HG03103 (cell line): Measurements from ENCODE around the gene CUL2.
"Not testable (repeated sequence)": the region's sequence is repeated elsewhere in the genome, so short reads cannot be mapped to it uniquely, and the experiment has no call there.

Experiments
- ATAC-seq: cut with Tn5 transposase; IDR thresholded peaks from one replicate; pipeline ENCODE4 v1.9.1; 2021; ENCODE audit warnings: low read depth; ENCODE audit not compliant: unreplicated experiment

CUL2 gene

DNA sequence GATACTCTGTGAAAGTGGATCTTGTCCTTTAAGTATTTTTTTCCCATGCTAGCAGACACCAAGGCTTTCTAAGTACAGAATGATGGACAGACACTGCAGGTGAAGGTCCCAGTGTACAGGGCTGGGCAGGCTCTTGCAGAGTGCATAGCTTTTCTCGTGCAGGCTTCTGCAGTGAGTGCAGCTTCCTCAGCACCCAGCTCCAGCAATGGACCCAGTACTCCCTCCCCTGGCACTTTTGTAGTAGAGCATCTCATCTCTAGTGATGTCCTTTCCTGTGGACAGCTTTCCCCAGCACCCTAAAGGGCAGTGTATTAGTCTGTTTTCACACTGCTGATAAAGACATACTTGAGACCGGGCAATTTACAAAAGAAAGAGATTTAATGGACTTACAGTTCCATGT, 104.3 kb downstream of the CUL2 start:
- no peak for ATAC-seq

DNA sequence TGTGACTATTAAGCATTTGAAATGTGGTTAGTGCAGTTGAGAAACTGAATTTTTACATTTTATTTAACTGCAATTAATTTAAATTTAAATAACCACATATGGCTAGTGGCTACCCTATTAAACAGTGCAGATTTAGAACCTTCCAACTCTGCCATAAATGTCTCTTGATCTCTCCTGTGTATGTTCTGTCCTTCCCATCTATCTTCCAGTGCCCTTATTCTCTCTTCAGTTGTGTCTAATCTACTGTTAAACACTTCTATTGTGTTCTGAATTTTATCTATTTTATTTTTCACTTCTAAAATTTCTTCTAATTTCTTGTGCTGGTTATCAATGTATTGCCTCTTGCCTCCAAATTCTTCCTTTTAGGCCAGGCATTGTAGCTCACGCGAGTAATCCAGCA, 105.0 kb downstream of the CUL2 start:
- ATAC-seq = no peak

DNA sequence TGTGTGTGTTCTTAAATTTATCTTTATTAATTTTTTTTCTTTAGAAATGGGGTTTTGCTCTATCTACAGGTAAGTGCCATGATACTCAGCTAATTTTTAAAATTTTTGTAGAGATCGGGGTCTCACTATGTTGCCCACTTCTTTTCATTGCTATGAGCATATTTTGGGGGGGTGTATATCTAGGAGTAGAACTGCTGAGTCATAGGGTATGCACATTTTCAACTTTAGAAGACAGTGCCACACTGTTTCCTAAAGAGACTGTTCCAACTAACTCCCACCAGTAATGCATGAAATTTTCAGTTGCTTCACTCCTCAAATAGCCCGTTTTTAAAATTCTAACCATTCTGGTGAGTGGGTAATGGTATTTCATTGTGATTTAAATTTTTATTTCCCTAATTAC, 108.3 kb downstream of the CUL2 start:
- ATAC-seq = no peak

DNA sequence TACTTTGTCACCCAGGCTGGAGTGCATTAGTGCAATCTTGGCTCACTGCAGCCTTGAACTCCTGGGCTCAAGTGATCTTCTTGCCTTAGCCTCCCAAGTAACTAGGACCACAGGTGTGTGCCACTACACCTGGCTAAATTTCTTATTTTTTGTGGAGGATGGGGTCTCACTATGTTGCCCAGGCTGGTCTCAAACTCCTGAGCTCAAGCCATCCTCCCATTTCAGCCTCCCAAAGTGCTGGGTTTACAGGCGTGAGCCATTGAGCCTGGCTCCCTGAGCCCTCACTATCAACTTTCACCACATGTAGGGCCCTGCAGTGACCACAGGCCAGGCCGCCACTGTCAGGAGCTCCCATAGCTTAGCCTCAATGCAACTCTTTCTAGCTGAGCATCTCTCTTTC, 110.2 kb downstream of the CUL2 start:
- ATAC-seq = no peak

DNA sequence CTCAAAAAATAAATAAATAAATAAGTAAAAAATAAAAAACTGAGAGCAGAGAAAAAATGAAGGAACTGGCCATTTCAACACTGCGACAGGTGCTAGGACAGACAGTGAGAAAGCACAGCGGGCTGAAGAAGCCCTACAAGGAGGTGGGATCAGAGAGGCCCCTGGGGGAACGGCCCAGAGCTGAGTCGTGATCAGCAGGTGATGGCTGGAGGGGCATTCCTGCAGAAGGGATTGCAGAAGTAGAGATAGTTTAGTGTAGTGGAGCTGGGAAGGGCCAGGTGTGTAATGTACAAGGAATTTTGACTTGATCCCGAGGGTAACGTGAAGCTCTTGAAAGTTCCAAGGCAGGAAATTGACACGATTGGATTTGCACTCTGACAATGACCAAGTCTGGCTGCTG, 112.1 kb downstream of the CUL2 start:
- no peak for ATAC-seq

DNA sequence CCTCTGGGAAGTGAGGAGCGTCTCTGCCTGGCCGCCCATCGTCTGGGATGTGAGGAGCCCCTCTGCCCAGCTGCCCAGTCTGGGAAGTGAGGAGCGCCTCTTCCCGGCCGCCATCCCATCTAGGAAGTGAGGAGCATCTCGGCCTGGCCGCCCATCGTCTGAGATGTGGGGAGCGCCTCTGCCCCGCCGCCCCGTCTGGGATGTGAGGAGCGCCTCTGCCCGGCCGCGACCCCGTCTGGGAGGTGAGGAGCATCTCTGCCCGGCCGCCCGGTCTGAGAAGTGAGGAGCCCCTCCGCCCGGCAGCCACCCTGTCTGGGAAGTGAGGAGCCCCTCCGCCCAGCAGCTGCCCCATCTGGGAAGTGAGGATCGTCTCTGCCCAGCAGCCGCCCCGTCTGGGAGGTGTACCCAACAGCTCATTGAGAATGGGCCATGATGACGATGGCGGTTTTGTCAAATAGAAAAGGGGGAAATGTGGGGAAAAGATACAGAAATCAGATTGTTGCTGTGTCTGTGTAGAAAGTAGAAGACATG, 113.7 kb downstream of the CUL2 start:
- not testable (repeated sequence) for ATAC-seq

DNA sequence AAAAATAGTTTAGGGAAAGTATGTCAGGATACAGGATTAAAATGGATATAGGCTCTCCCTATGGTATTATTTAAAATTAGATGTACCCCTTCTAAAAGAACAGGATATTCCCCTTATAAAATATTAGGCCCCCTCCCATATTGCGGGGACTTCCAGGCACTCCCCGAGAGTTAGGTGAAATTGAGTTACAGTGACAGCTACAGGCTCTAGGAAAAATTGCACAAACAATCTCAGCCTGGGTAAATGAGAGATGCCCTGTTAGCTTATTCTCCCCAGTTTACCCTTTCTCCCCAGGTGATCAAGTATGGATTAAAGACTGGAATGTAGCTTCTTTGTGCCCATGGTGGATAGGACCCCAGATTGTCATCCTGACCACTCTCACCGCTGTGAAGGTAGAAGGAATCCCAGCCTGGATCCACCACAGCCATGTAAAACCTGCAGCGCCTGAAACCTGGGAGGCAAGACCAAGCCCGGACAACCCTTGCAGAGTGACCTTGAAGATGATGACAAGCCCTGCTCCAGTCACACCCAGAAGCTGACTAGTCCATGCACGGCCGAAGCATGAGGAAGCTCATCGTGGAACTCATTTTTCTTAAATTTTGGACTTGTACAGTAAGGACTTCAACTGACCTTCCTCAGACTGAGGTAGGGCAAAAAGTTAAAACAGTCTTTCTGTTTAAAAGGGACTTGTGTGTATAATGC, 115.6 kb downstream of the CUL2 start:
- ATAC-seq = not testable (repeated sequence)

DNA sequence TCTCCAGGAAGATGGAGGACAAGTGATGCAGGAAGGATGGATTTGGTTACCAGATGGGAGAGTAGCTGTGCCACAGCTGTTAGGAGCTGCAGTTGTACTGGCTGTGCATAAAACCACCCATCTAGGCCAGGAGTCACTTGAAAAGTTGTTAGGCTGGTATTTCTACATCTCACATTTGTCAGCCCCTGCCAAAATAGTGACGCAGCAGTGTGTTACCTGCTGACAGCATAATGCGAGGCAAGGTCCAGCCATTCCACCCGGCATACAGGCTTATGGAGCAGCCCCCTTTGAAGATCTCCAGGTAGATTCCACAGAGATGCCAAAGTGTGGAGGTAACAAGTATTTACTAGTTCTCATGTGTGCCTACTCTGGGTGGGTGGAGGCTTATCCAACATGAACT, 116.4 kb downstream of the CUL2 start:
- ATAC-seq = not testable (repeated sequence)

DNA sequence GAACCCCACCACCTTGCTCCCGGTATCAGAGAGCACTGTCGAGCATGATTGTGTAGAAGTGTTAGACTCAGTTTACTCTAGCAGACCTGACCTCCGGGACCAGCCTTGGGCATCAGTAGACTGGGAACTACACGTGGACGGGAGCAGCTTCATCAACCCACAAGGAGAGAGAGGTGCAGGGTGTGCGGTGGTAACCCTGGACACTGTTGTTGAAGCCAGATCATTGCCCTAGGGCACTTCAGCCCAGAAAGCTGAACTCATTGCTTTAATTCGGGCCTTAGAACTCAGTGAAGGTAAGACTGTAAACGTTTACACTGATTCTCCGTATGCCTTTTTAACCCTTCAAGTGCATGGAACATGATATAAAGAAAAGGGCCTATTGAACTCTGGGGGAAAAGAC, 117.0 kb downstream of the CUL2 start:
- not testable (repeated sequence) for ATAC-seq

DNA sequence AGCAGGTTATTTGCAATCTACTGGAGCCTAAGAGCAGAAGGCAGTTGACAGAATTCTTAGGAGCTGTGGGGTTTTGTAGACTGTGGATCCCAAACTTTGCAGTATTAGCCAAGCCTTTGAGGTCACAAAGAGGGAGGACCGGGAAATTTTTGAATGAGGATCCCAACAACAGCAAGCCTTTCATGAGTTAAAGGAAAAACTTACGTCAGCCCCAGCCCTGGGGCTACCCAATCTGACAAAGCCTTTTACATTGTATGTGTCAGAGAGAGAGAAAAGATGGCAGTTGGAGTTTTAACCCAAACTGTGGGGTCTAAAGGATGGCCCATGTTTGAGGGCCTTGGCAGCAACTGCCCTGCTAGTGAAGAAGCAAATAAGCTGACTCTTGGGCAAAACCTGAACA, 117.5 kb downstream of the CUL2 start:
- ATAC-seq = not testable (repeated sequence)

DNA sequence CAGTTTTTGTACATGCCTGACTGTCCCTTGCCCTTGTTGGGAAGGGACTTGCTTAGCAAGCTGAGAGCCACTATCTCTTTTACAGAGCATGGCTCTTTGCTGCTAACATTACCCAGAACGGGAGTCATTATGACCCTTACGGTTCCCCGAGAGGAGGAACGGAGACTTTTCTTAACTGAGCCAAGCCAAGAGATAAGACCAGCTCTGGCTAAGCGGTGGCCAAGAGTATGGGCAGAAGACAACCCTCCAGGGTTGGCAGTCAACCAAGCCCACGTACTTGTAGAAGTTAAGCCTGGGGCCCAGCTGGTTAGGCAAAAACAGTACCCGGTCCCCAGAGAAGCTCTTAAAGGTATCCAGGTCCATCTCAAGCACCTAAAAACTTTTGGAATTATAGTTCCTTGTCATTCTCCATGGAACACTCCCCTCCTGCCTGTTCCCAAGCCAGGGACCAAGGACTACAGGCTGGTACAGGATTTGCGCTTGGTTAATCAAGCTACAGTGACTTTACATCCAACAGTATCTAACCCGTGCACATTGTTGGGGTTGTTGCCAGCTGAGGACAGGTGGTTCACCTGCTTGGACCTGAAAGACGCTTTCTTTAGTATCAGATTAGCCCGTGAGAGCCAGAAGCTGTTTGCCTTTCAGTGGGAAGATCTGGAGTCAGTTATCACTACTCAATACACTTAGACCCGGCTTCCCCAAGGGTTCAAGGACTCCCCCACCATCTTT, 118.4 kb downstream of the CUL2 start:
- not testable (repeated sequence) for ATAC-seq

DNA sequence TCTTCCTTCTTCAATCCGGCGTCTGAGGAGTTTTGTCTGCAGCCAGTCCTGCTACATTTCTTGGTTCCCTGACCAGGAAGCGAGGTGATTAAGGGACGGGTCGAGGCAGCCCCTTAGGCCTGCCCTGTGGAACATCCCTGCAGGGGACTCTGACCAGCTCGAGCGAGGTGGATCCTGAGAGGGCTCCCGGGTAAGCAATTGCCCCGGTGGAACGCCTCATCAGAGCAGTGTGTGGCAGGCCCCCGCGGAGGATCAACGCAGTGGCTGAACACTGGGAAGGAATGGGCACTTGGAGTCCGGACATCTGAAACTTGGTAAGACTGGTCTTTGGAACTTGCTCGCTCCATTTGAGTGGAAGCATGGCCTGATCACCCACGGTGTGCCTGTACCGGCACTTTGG, 121.0 kb downstream of the CUL2 start:
- no peak for ATAC-seq

DNA sequence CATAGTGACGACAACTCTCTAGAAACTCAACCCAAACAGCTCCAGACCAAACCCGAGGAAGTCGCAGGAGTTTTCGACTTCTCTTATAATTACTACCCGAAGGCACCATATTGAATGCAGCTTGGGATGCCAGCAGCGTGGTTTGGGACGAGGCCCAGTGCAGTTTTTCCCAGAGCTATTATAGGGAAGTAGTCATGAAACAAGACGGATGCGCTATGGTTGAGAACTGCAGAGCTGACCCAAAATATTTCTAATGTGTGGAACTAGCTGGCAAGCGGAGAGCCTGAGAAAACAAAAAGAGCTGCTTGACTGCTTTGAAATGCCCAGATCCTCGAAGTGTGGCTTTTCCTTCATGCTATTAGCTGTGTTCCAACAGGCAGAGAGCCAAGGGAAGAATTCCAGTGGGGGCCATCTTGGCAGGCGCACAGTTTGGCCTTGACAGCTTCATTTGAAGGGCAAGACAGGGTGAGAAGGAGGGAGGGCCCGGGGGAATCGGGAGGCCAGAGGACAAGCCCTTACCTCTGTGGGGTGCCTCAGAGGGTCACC, 122.7 kb downstream of the CUL2 start:
- ATAC-seq = no peak

DNA sequence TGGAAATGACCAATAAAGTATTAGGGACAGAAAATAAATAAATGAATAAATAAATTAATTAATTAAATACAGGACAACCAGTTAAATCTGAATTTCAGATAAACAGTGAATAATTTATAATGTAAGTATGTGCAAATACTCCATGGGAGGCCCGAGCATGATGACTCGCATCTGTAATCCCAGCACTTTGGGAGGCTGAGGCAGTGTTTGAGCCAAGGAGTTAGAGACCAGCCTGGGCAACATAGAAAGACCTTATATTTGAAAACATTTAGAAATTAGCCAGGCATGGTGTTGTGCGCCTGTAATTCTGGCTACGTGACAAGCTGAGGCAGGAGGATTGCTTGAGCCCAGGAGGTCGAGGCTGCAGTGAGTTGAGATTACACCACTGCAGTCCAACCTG, 123.7 kb downstream of the CUL2 start:
- ATAC-seq = no peak

DNA sequence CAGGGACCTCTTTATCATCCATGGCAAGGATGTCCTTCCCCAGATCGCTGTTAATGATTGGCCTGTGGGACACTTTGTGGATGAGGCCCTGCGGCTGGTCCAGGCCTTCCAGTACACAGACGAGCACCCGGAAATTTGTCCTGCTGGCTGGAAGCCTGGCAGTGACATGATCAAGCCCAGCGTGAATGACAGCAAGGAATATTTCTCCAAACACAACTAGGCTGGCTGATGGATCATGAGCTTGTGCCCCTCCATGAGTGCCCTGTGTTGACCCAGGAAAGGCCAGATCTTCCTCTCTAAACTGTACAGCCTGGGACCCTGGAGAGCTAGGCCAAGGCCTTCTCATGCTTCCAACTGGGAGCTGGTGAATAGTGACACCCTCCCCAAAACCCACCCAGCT, 124.1 kb downstream of the CUL2 start:
- ATAC-seq = no peak

DNA sequence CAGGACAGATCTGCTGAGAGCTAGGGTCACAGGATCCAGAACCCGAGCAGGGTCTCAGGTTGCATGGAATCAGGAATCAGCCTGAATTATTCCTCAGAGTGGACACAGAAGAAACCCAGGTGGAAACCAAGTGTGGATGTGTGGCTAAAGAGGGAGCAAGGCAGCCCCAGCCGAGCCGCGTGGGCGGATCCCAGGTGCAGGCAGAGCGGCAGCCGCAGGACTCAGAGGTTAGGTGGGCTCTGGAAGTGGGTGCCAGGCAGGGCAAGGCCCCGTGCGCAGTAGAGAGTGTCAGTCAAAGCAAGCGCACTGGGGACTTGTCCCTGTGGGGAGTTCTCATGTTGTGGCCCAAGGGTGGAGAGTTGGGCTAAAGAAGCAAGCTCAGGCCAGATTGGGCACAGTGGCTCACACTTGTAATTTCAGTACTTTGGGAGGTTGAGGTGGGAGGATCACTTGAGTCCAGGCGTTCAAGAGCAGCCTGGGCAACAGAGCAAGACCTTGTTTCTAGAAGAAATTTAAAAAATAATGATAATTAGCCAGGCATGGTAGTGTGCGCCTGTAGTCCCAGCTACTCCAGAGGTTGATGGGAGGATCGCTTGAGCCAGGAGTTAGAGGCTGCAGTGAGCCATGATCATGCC, 125.9 kb downstream of the CUL2 start:
- ATAC-seq = no peak

DNA sequence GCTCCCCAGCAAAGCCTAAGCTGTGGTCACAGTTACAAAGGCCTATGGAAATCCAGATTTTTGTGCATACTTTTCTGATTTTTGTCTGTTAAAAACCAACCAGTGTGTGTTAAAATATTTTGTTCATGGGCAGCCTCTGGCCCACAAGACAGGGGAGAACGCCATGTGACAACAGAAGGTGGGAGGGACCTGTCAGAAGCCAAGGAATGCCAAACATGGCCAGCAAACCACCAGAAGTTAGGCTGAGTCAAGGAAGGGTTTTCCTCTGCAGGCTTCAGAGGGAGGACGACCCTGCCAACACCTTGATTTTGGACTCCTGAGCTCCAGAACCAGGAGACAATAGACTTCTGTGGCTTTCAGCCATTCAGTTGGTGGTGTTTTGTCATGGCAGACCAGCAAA, 127.3 kb downstream of the CUL2 start:
- no peak for ATAC-seq

DNA sequence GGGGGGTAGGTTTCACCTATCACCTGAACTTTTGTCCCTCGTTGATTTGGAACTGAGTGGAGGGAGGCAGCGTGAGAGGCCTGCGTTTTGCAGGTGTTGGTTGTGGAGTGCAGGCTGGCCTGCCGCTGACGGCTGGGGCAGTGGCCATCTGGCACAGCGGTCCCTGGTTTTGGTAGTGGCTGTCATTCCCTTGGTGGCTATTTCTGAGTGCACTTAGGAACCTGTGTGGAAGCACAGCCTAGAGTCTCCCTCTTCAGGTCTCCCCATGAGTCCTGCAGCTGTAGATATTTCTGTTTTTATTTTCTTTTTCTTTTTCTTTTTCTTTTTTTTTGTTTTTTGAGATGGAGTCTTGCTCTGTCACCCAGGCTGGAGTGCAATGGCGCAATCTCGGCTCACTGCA, 129.2 kb downstream of the CUL2 start:
- ATAC-seq = no peak

DNA sequence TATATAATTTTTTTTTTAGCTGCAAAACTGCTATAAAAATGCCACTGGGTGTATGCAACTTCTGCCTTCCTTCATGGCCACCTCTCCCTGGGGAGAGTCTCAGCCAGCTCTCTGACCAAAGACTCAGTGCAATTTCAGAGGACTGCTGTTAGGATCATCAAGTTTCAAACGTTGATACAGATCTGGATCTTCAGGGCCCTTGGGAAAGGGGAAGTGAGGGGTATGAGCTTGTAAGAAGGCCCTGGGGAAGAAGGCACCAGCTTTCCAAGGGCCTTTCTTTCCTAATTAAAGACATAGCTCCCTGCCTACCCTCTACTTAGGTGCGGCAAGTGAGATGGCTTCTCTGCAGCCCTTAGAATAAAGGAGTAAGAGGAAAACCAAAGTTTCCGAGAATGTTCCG, 130.4 kb downstream of the CUL2 start:
- no peak for ATAC-seq

DNA sequence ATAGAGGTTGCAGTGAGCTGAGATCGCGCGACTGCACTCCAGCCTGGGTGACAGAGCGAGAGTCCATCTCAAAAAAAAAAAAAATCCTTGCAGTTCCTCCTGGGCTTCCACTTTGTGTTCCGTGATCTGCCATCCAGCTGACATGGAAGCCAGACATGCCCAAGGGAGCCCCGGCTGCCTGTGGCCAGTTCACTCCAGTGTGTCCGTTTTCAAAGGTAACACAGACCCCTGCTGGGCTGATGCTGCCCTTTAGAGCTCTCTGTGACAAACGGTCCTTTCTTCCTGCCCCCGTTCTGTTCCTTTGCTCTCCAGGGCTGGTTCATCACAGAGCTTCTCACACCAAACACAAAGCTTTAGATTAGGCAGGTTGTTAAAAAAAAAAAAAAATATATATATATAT, 130.8 kb downstream of the CUL2 start:
- no peak for ATAC-seq
